Chondrocyte (in vitro differentiated cells): ENCODE data around the gene PAH. TPM values are rescaled to one million over a fixed set of nuclear protein-coding genes. Genes with fewer than 3 reads are reported as not detected.

Experiments used
- DNase-seq: peaks from one replicate; pipeline ENCODE4 v3.0.0; 2021; ENCODE audit warnings: mixed read lengths, low spot score
- H3K27ac Mint-ChIP-seq: one replicate; pipeline ENCODE4 v1.8.0; 2021; ENCODE audit warnings: mild to moderate bottlenecking, moderate library complexity, mixed read lengths; ENCODE audit not compliant: unreplicated experiment
- H3K27me3 Mint-ChIP-seq: 2 replicates; pipeline ENCODE4 v1.8.0; 2021; ENCODE audit warnings: low read depth, mixed read lengths
- H3K36me3 Mint-ChIP-seq: 2 replicates; pipeline ENCODE4 v1.8.0; 2021; ENCODE audit warnings: low read depth, mixed read lengths
- H3K4me1 Mint-ChIP-seq: 2 replicates; pipeline ENCODE4 v1.8.0; 2021; ENCODE audit warnings: low read depth, mild to moderate bottlenecking, mixed read lengths
- H3K4me3 Mint-ChIP-seq: one replicate; pipeline ENCODE4 v1.8.0; 2021; ENCODE audit warnings: mild to moderate bottlenecking, moderate library complexity, mixed read lengths; ENCODE audit not compliant: unreplicated experiment
- H3K9me3 Mint-ChIP-seq: 2 replicates; pipeline ENCODE4 v1.8.0; 2021; ENCODE audit warnings: low read depth, mixed read lengths
- total RNA-seq: library from RNA; stranded (reverse); gene quantifications from 3 replicates; pipeline ENCODE4 v1.2.1, GENCODE V29; 2021
- TF ChIP-seq, protein P1 (sequence below): fragments of 200-600 bp; sonication (generic); IDR thresholded peaks from 2 replicates; pipeline ENCODE4 v1.5.0; 2021; ENCODE audit warnings: antibody characterized with exemption, mild to moderate bottlenecking, moderate library complexity

The PAH gene
- total RNA-seq, 1 donor from 2014 or later: not detected

DNA sequence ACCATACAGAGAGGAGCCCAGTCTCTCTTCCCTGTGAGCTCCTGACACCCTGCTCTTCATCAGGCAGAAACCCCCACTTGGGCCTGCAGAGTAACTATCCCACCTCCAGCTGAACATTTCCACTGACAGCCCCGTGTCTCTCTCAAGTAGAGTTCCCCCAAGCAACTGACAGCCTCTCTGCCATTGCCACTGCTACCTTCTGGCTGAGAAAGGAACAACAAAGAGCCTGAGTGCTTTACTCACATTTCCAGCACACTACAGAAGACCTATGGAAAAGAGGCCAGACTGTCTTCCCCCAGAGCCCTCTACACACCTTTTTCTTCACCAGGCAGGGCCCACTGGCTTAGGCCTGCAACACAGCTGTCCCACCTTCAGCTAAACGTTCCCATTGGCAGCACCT lies 22.0 kb upstream of the PAH start:
- Mint-ChIP-seq H3K4me3 (no peak overlapping the region), H3K4me1 (no peaks in the 10 kb centered on the region), H3K9me3 (peaks cover 25% of the 10 kb centered on the region), H3K27ac (no peak overlapping the region), H3K36me3 (no peaks in the 10 kb centered on the region), H3K27me3 (peaks cover 6% of the 10 kb centered on the region)
- TF ChIP-seq, protein P1, sequence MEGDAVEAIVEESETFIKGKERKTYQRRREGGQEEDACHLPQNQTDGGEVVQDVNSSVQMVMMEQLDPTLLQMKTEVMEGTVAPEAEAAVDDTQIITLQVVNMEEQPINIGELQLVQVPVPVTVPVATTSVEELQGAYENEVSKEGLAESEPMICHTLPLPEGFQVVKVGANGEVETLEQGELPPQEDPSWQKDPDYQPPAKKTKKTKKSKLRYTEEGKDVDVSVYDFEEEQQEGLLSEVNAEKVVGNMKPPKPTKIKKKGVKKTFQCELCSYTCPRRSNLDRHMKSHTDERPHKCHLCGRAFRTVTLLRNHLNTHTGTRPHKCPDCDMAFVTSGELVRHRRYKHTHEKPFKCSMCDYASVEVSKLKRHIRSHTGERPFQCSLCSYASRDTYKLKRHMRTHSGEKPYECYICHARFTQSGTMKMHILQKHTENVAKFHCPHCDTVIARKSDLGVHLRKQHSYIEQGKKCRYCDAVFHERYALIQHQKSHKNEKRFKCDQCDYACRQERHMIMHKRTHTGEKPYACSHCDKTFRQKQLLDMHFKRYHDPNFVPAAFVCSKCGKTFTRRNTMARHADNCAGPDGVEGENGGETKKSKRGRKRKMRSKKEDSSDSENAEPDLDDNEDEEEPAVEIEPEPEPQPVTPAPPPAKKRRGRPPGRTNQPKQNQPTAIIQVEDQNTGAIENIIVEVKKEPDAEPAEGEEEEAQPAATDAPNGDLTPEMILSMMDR: no peak
- DNase-seq: no peak

DNA sequence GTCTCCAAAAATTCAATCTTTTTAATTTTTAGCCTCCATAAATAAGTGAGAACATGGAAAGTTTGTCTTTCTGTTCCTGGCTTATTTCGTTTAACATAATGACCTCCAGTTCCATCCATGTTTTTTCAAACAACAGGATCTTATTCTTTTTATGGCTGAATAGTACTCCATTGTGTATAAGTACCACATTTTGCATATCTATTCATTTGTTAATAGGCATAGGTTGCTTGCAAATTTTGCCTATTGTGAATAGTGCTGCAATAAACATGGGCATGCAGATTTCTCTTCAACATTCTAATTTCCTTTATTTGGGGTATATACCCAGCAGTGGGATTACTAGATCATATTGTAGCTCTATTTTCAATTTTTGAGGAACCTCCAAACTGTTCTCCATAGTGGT lies 16.1 kb upstream of the PAH start:
- Mint-ChIP-seq H3K4me1 (no peaks in the 10 kb centered on the region), H3K4me3 (no peak overlapping the region), H3K36me3 (no peaks in the 10 kb centered on the region), H3K9me3 (no peaks in the 10 kb centered on the region), H3K27ac (no peak overlapping the region), H3K27me3 (peaks cover 10% of the 10 kb centered on the region)
- no peak for DNase-seq
- TF ChIP-seq, protein P1: no peak

DNA sequence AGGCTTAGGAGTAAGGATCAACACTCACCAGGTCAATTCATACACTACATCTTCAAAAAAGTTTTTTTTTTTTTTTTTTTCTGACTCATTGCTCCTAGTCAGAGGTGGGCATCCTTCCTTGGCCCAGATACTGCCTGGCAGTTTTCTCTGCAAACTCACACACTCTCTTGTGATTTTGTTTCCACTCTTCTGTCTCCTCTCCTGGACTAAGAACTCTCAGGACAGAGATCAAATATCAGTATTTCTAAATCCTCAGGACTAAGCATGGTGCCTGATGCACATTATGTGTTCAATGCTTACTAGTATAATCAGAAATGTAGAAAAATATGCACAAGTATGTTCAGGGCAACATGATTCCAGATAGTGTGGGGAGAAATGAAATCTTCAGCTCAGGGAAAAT lies 10.2 kb upstream of the PAH start:
- no peak for DNase-seq
- no peaks in the 10 kb centered on the region for H3K36me3 Mint-ChIP-seq
- H3K27me3 Mint-ChIP-seq: peaks cover 8% of the 10 kb centered on the region
- TF ChIP-seq, protein P1: no peak
- no peak overlapping the region for H3K27ac Mint-ChIP-seq
- no peak overlapping the region for H3K4me3 Mint-ChIP-seq
- no peaks in the 10 kb centered on the region for H3K9me3 Mint-ChIP-seq
- H3K4me1 Mint-ChIP-seq: no peaks in the 10 kb centered on the region

DNA sequence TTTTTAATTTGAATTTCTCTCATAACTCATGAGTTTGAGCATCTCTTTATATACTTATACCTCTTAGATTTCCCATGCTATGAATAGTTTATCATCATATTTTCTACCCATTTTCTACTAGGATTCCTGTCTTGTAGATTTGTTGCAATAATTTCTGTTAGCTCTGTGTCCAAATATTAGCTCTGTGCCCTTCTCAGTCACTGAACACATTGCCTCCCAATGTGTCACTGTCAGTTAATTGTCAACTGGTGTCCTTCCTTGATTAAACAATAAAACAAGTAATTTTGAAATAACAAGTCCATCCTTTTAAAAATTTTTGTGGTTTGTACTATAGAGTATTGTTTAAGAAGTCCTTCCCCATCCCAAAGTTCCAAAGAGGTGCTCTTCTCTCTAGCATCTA lies 4.2 kb upstream of the PAH start:
- no peak for DNase-seq
- no peaks in the 10 kb centered on the region for H3K36me3 Mint-ChIP-seq
- peaks cover 8% of the 10 kb centered on the region for H3K27me3 Mint-ChIP-seq
- no peaks in the 10 kb centered on the region for H3K9me3 Mint-ChIP-seq
- no peak overlapping the region for H3K4me3 Mint-ChIP-seq
- H3K27ac Mint-ChIP-seq: no peak overlapping the region
- TF ChIP-seq, protein P1: no peak
- no peaks in the 10 kb centered on the region for H3K4me1 Mint-ChIP-seq

DNA sequence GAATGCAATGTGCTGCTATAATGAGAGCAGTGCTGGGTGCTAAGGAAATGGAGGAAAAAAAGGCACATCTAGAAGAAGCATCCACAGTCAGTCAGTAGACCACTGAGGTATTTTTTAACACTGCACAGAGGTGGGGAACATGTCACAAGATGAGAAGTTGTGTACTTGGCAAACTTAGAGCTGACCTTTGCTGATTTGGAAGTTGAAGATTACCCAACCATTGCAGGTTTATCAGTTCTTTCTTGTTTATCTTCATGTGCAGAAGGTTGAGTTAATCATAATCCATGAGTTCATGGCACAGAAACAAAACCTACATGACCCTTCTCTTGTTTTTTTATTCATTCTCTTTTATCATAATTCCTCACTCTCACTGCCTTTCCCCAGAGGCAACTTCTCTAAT lies 3.2 kb upstream of the PAH start:
- Mint-ChIP-seq H3K4me1 (no peaks in the 10 kb centered on the region), H3K27ac (no peak overlapping the region), H3K36me3 (no peaks in the 10 kb centered on the region), H3K4me3 (no peak overlapping the region), H3K27me3 (peaks cover 10% of the 10 kb centered on the region), H3K9me3 (no peaks in the 10 kb centered on the region)
- TF ChIP-seq, protein P1: no peak
- no peak for DNase-seq
